Natural killer cell treated with Interleukin-12 subunit alpha and Interleukin-12 subunit beta and Interleukin-15 and Interleukin-18, amount 100 ng/mL, for 72 hours (primary cell): ENCODE results near the gene NRXN3. TPM values are rescaled to one million over a fixed set of nuclear protein-coding genes. Genes with fewer than 3 reads are reported as not detected.

Source experiments
- ATAC-seq, 2 donors: fragments of 150-1000 bp; cut with Tn5 transposase in 1 of 2; sonication (Bioruptor Pico), chemical (Tn5 transposase) in 1 of 2; 2 replicates each; pipeline ENCODE4 v1.10.0; 2021
- DNase-seq: peaks from one replicate; pipeline ENCODE4 v3.0.0; 2022; ENCODE audit warnings: low spot score
- H3K27ac Mint-ChIP-seq, 2 donors: 1 replicate in 1 of 2; 2 replicates in 1 of 2; pipeline ENCODE4 v1.8.0; 2022; ENCODE audit warnings: mixed read lengths in 2 of 2, mild to moderate bottlenecking in 1 of 2, moderate library complexity in 1 of 2
- H3K27me3 Mint-ChIP-seq, 2 donors: 1 replicate in 1 of 2; 2 replicates in 1 of 2; pipeline ENCODE4 v1.8.0; 2022; ENCODE audit warnings: mixed read lengths in 2 of 2
- H3K36me3 Mint-ChIP-seq: one replicate; pipeline ENCODE4 v1.8.0; 2022; ENCODE audit warnings: mixed read lengths
- H3K4me1 Mint-ChIP-seq, 2 donors: 1 replicate in 1 of 2; 2 replicates in 1 of 2; pipeline ENCODE4 v1.8.0; 2022; ENCODE audit warnings: low read depth in 2 of 2, mixed read lengths in 2 of 2, mild to moderate bottlenecking in 1 of 2
- H3K4me3 Mint-ChIP-seq: one replicate; pipeline ENCODE4 v1.8.0; 2022; ENCODE audit warnings: mixed read lengths
- H3K9me3 Mint-ChIP-seq: 2 replicates; pipeline ENCODE4 v1.8.0; 2022; ENCODE audit warnings: mixed read lengths
- total RNA-seq, 2 donors: library from RNA; stranded (reverse); gene quantifications; one replicate each; pipeline ENCODE4 v1.2.3, GENCODE V29; 2022

Gene NRXN3
- total RNA-seq, 2 donors from 2014 or later: not detected

- Mint-ChIP-seq H3K4me1 (no peaks in the 10 kb centered on the region), H3K27ac (no peak overlapping the region), H3K36me3 (no peaks in the 10 kb centered on the region), H3K27me3 (no peaks in the 10 kb centered on the region), H3K4me3 (no peak overlapping the region), H3K9me3 (peaks cover 7% of the 10 kb centered on the region)
- DNase-seq (no peak), ATAC-seq (no peak)
Observed at GRCh38 chr14:79652513-79653307, 1482.5 kb downstream of the NRXN3 start.

- DNase-seq: no peak
- Mint-ChIP-seq H3K27ac (no peak overlapping the region), H3K36me3 (no peaks in the 10 kb centered on the region), H3K4me1 (no peaks in the 10 kb centered on the region), H3K9me3 (peaks cover 7% of the 10 kb centered on the region), H3K27me3 (no peaks in the 10 kb centered on the region), H3K4me3 (no peak overlapping the region)
- ATAC-seq: no peak
Observed at GRCh38 chr14:79656056-79656455, 1485.9 kb downstream of the NRXN3 start.

GRCh38 chr14:79656496-79656895 lies 1486.3 kb downstream of the NRXN3 start:
- Mint-ChIP-seq H3K4me3 (no peak overlapping the region), H3K9me3 (peaks cover 7% of the 10 kb centered on the region), H3K36me3 (no peaks in the 10 kb centered on the region), H3K27ac (no peak overlapping the region), H3K4me1 (no peaks in the 10 kb centered on the region), H3K27me3 (no peaks in the 10 kb centered on the region)
- ATAC-seq (no peak), DNase-seq (no peak)

- H3K9me3 Mint-ChIP-seq: peaks cover 9% of the 10 kb centered on the region
- H3K27ac Mint-ChIP-seq: no peak overlapping the region
- H3K4me1 Mint-ChIP-seq: no peaks in the 10 kb centered on the region
- ATAC-seq (no peak), DNase-seq (no peak)
- no peaks in the 10 kb centered on the region for H3K36me3 Mint-ChIP-seq
- no peaks in the 10 kb centered on the region for H3K27me3 Mint-ChIP-seq
- no peak overlapping the region for H3K4me3 Mint-ChIP-seq
Observed at GRCh38 chr14:79658221-79658620, 1488.0 kb downstream of the NRXN3 start.

GRCh38 chr14:79658769-79659168 lies 1488.6 kb downstream of the NRXN3 start:
- Mint-ChIP-seq H3K4me3 (no peak overlapping the region), H3K4me1 (no peaks in the 10 kb centered on the region), H3K36me3 (no peaks in the 10 kb centered on the region), H3K9me3 (peaks cover 7% of the 10 kb centered on the region), H3K27ac (no peak overlapping the region), H3K27me3 (no peaks in the 10 kb centered on the region)
- DNase-seq (no peak), ATAC-seq (no peak)

DNA sequence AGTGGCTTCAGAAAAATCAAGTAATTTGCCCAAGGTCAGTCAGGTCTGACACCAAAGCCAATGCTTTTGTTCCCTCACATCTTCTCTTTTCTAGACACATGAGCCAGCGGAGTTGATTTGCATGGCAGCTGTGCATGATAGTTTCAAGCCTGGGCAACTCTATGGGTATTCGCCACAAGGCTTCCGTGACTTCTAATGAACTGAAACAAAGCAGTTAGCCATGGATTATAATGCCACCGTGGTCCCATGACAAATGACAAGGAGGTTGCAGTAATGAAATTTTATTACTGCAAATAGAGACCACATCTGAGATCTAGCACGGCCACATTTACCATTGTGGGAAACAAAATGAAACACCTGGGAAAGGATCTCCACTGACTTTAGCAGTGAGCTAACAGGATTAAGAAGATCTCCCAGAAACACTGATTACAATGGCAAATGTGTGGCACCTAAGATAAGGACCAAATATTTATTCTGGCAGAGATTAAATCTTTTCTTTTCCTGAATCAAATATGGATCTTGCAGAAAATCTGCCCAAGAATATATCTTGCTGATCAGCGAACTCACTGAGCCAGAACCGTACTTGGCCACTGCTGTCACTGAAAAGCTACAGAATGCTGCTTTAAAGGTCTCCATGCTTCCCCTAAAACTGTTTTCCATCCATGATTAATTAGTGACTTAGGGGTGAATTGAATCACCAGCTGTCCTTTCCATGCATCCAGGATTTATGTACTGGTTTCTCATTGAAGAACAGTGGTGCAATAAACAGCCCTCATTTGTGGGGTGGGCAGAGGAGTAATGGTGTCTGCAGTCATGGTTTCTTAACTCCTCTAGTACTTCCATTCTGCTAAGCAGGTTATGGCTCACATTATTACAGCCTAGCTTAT lies 1490.1 kb downstream of the NRXN3 start:
- no peaks in the 10 kb centered on the region for H3K27me3 Mint-ChIP-seq
- ATAC-seq: no peak
- no peaks in the 10 kb centered on the region for H3K36me3 Mint-ChIP-seq
- no peak for DNase-seq
- no peak overlapping the region for H3K4me3 Mint-ChIP-seq
- H3K27ac Mint-ChIP-seq: no peak overlapping the region
- peaks cover 9% of the 10 kb centered on the region for H3K9me3 Mint-ChIP-seq
- H3K4me1 Mint-ChIP-seq: no peaks in the 10 kb centered on the region

DNA sequence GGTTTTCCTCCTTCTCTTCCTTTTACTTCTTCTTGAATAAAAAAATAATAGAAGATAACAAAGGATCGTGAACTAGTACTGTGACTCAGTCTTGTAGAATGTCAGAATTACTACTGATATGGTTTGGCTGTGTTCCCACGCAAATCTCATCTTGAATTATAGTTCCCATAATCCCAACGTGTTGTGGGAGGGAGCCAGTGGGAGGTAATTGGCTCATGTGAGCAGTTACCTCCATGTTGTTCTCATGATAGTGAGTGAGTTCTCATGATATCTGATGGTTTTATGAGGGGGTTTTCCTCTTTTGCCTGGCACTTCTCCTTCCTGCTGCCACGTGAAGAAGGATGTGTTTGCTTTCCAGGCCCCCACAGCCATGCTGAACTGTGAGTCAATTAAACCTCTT lies 1491.6 kb downstream of the NRXN3 start:
- DNase-seq (no peak), ATAC-seq (no peak)
- Mint-ChIP-seq H3K36me3 (no peaks in the 10 kb centered on the region), H3K4me1 (no peaks in the 10 kb centered on the region), H3K9me3 (peaks cover 12% of the 10 kb centered on the region), H3K27me3 (no peaks in the 10 kb centered on the region), H3K4me3 (no peak overlapping the region), H3K27ac (no peak overlapping the region)

- no peaks in the 10 kb centered on the region for H3K36me3 Mint-ChIP-seq
- no peaks in the 10 kb centered on the region for H3K4me1 Mint-ChIP-seq
- DNase-seq (no peak), ATAC-seq (no peak)
- H3K9me3 Mint-ChIP-seq: peaks cover 12% of the 10 kb centered on the region
- H3K27me3 Mint-ChIP-seq: no peaks in the 10 kb centered on the region
- no peak overlapping the region for H3K27ac Mint-ChIP-seq
- H3K4me3 Mint-ChIP-seq: no peak overlapping the region
Observed at GRCh38 chr14:79663453-79663852, 1493.3 kb downstream of the NRXN3 start.

GRCh38 chr14:79665556-79665955 lies 1495.4 kb downstream of the NRXN3 start:
- Mint-ChIP-seq H3K36me3 (no peaks in the 10 kb centered on the region), H3K9me3 (peaks cover 12% of the 10 kb centered on the region), H3K4me3 (no peak overlapping the region), H3K27ac (no peak overlapping the region), H3K27me3 (no peaks in the 10 kb centered on the region), H3K4me1 (no peaks in the 10 kb centered on the region)
- DNase-seq: no peak
- ATAC-seq: no peak

DNA sequence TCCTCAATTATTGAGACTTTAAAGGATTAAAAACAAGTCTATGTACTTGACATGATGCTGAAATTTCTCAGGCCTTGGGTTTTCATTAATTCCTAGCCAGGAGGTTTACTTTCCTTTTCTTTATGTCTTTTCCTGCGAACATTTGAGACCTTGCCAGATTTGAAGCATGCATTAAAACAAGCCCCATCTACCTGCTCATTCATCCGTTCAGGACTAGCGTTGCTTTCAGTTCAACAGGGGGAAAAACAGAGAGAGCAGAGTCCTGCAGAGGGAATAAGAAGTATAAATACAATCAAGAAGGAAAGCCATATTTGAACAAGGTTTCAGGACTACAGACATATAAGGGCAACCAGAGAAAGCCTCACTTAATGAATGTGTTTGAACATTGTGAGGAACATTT lies 1498.8 kb downstream of the NRXN3 start:
- no peak overlapping the region for H3K27ac Mint-ChIP-seq
- H3K4me3 Mint-ChIP-seq: no peak overlapping the region
- no peaks in the 10 kb centered on the region for H3K4me1 Mint-ChIP-seq
- H3K9me3 Mint-ChIP-seq: peaks cover 9% of the 10 kb centered on the region
- DNase-seq (no peak), ATAC-seq (no peak)
- no peaks in the 10 kb centered on the region for H3K27me3 Mint-ChIP-seq
- no peaks in the 10 kb centered on the region for H3K36me3 Mint-ChIP-seq

DNA sequence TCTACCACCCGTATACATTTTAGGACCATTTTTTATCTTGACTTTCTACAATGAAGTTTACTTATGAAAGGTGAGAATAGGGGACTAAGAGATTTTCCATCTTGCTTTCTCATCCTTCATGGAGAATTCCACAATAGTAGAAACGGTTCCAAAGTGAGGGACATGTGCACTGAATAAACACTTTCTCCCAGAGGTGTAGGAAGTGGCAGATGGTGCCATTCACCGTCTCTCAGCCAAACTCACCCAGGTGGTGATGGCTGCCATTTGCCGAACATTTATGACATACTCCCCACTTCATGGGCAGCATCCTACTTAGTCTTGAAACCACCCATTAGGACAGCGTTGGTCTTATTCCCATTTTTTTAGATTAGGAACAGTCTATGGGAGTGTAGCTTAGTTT lies 1500.6 kb downstream of the NRXN3 start:
- DNase-seq (no peak), ATAC-seq (no peak)
- no peak overlapping the region for H3K27ac Mint-ChIP-seq
- H3K9me3 Mint-ChIP-seq: peaks cover 6% of the 10 kb centered on the region
- H3K36me3 Mint-ChIP-seq: no peaks in the 10 kb centered on the region
- H3K4me3 Mint-ChIP-seq: no peak overlapping the region
- no peaks in the 10 kb centered on the region for H3K27me3 Mint-ChIP-seq
- H3K4me1 Mint-ChIP-seq: no peaks in the 10 kb centered on the region

- no peak for ATAC-seq
- DNase-seq: no peak
Observed at GRCh38 chr14:79680087-79680486, 1509.9 kb downstream of the NRXN3 start.

DNA sequence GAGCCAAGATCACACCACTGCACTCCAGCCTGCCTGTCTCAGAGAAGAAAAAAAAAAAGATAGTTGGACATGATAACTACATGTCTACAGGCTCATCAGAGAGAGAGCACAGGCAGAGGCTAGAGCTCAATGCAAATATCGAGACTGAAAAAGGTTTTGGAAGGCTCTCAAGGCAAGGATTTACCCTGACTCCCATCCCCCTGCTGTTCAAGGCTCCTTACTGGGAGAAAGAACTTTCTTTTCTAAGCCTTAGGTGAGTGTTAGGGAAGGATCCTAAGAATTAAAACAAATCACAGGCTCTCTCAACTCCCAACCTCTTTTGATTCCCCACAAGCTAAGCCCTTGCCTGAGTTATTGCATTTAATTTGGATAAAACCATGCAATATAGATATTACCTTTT lies 1516.0 kb downstream of the NRXN3 start:
- no peak for DNase-seq
- Mint-ChIP-seq H3K9me3 (peaks cover 3% of the 10 kb centered on the region), H3K27me3 (no peaks in the 10 kb centered on the region), H3K27ac (no peak overlapping the region), H3K4me3 (no peak overlapping the region), H3K36me3 (no peaks in the 10 kb centered on the region), H3K4me1 (no peaks in the 10 kb centered on the region)
- no peak for ATAC-seq

More at GRCh38 chr14:79680087-79680486, 1509.9 kb downstream of the NRXN3 start:
- H3K27me3 Mint-ChIP-seq: no peaks in the 10 kb centered on the region
- H3K27ac Mint-ChIP-seq: no peak overlapping the region
- H3K9me3 Mint-ChIP-seq: peaks cover 4% of the 10 kb centered on the region
- no peak overlapping the region for H3K4me3 Mint-ChIP-seq
- no peaks in the 10 kb centered on the region for H3K4me1 Mint-ChIP-seq
- no peaks in the 10 kb centered on the region for H3K36me3 Mint-ChIP-seq

- H3K27ac Mint-ChIP-seq: no peak overlapping the region
- no peak overlapping the region for H3K4me3 Mint-ChIP-seq
- no peaks in the 10 kb centered on the region for H3K4me1 Mint-ChIP-seq
- DNase-seq (no peak), ATAC-seq (no peak)
- no peaks in the 10 kb centered on the region for H3K27me3 Mint-ChIP-seq
- peaks cover 3% of the 10 kb centered on the region for H3K9me3 Mint-ChIP-seq
- H3K36me3 Mint-ChIP-seq: no peaks in the 10 kb centered on the region
Observed at GRCh38 chr14:79690960-79691359, 1520.8 kb downstream of the NRXN3 start.
